Liver (tissue), 9 donors: ENCODE data around the gene NR4A3. TPM values are rescaled to one million over a fixed set of nuclear protein-coding genes. Genes with fewer than 3 reads are reported as not detected.

Experiments
- DNase-seq: peaks from one replicate; pipeline ENCODE4 v3.0.0-alpha.2; 2017; ENCODE audit warnings: low spot score
- H3K27ac ChIP-seq, 2 donors: one replicate each; pipeline ENCODE4 v1.7.0; 2013; ENCODE audit warnings: inconsistent platforms in 2 of 2, low read length in 2 of 2, control low read depth in 1 of 2, low read depth in 1 of 2, mild to moderate bottlenecking in 1 of 2
- H3K27me3 ChIP-seq, 4 donors: one replicate each; pipeline versions ENCODE4 v1.6.1 to v1.7.0; 2013; ENCODE audit warnings: low read length in 3 of 4, inconsistent platforms in 1 of 4, mild to moderate bottlenecking in 1 of 4, moderate library complexity in 1 of 4; ENCODE audit not compliant: control insufficient read depth in 4 of 4, insufficient read depth in 4 of 4
- H3K36me3 ChIP-seq, 4 donors: one replicate each; pipeline versions ENCODE4 v1.6.1 to v1.7.0; 2013; ENCODE audit warnings: low read length in 3 of 4, mild to moderate bottlenecking in 3 of 4, low read depth in 1 of 4, moderate library complexity in 1 of 4; ENCODE audit not compliant: control insufficient read depth in 4 of 4, insufficient read depth in 3 of 4
- H3K4me1 ChIP-seq, 4 donors: one replicate each; pipeline versions ENCODE4 v1.6.1 to v1.7.0; 2013; ENCODE audit warnings: low read length in 3 of 4, mild to moderate bottlenecking in 3 of 4, moderate library complexity in 1 of 4; ENCODE audit not compliant: control insufficient read depth in 4 of 4, insufficient read depth in 4 of 4
- H3K4me3 ChIP-seq, 3 donors: one replicate each; pipeline versions ENCODE4 v1.6.1 to v1.7.0; 2013; ENCODE audit warnings: low read length in 3 of 3, control low read depth in 1 of 3, low read depth in 1 of 3, mild to moderate bottlenecking in 1 of 3
- H3K9ac ChIP-seq, 2 donors: one replicate each; pipeline ENCODE4 v1.7.0; 2013; ENCODE audit warnings: low read length in 2 of 2, mild to moderate bottlenecking in 2 of 2, moderate library complexity in 2 of 2, control low read depth in 1 of 2, low read depth in 1 of 2
- H3K9me3 ChIP-seq, 4 donors: one replicate each; pipeline versions ENCODE4 v1.6.1 to v1.7.0; 2013; ENCODE audit warnings: low read length in 3 of 4; ENCODE audit not compliant: control insufficient read depth in 4 of 4
- EGR1 ChIP-seq, 2 donors: IDR thresholded peaks; 2 replicates each; pipeline ENCODE4 v1.6.1; 2016 to 2018; ENCODE audit warnings: antibody characterized with exemption in 2 of 2, low read depth in 2 of 2
- FOXA1 ChIP-seq: IDR thresholded peaks from 2 replicates; pipeline ENCODE4 v1.6.1; 2016; ENCODE audit warnings: antibody characterized with exemption
- FOXA2 ChIP-seq: IDR thresholded peaks from 2 replicates; pipeline ENCODE4 v1.6.1; 2016; ENCODE audit warnings: antibody characterized with exemption
- GABPA ChIP-seq, 2 donors: IDR thresholded peaks in 1 of 2; conservative IDR thresholded peaks in 1 of 2; 2 replicates each; pipeline ENCODE4 v1.6.1; 2016; ENCODE audit warnings: antibody characterized with exemption in 2 of 2, mild to moderate bottlenecking in 1 of 2, moderate library complexity in 1 of 2
- HNF4A ChIP-seq, 2 donors: conservative IDR thresholded peaks; 2 replicates each; pipeline ENCODE4 v1.6.1; 2016; ENCODE audit warnings: antibody characterized with exemption in 2 of 2, mild to moderate bottlenecking in 2 of 2
- HNF4G ChIP-seq: IDR thresholded peaks from 2 replicates; pipeline ENCODE4 v1.6.1; 2016; ENCODE audit warnings: antibody characterized with exemption
- JUND ChIP-seq, 2 donors: IDR thresholded peaks; 2 replicates each; pipeline ENCODE4 v1.6.1; 2016; ENCODE audit warnings: antibody characterized with exemption in 2 of 2
- NR2F2 ChIP-seq: IDR thresholded peaks from 2 replicates; pipeline ENCODE4 v1.6.1; 2016; ENCODE audit warnings: antibody characterized with exemption
- RAD21 ChIP-seq, 2 donors: IDR thresholded peaks; 2 replicates each; pipeline ENCODE4 v1.6.1; 2016; ENCODE audit warnings: antibody characterized with exemption in 2 of 2, mild to moderate bottlenecking in 2 of 2
- RXRA ChIP-seq, 2 donors: IDR thresholded peaks; 2 replicates each; pipeline ENCODE4 v1.6.1; 2017 to 2018; ENCODE audit warnings: antibody characterized with exemption in 2 of 2, mild to moderate bottlenecking in 1 of 2
- SP1 ChIP-seq: IDR thresholded peaks from 2 replicates; pipeline ENCODE4 v1.6.1; 2018; ENCODE audit warnings: antibody characterized with exemption, mild to moderate bottlenecking
- TAF1 ChIP-seq: conservative IDR thresholded peaks from 2 replicates; pipeline ENCODE4 v1.6.1; 2016; ENCODE audit warnings: antibody characterized with exemption, mild to moderate bottlenecking
- YY1 ChIP-seq: IDR thresholded peaks from 2 replicates; pipeline ENCODE4 v1.6.1; 2016; ENCODE audit warnings: antibody characterized with exemption, mild to moderate bottlenecking
- WGBS: extraction: QIAGEN DNeasy Blood & Tissue Kit; methylation state at CpG from one replicate; pipeline ENCODE4 v1.1.7; 2013; 5-methylcytosine and 5-hydroxymethylcytosine counted together
- polyA plus RNA-seq, 2 donors: library from polyadenylated mRNA; stranded (reverse) in 1 of 2; unstranded in 1 of 2; fragments of 200-250 nt in 1 of 2; fragments of >200 nt in 1 of 2; fragmentation: Nextera tagmentation in 1 of 2; extraction: Ambion mirVana in 1 of 2; gene quantifications; one replicate each; pipeline versions ENCODE4 v1.2.1 to v1.2.3, GENCODE V29; 2013 to 2015
- total RNA-seq, 2 donors: library from RNA; depleted of rRNA; stranded (reverse); fragments of >200 nt; gene quantifications; one replicate each; pipeline ENCODE4 v1.2.3, GENCODE V29; 2014
- TF ChIP-seq, protein P1 (sequence below): IDR thresholded peaks from 2 replicates; pipeline ENCODE4 v1.6.1; 2016; ENCODE audit warnings: antibody characterized with exemption
- TF ChIP-seq, protein P2 (sequence below): IDR thresholded peaks from 2 replicates; pipeline ENCODE4 v1.6.1; 2016; ENCODE audit warnings: antibody characterized with exemption, mild to moderate bottlenecking
- TF ChIP-seq, protein P3 (sequence below): fragments of 150-350 bp; IDR thresholded peaks from 2 replicates; pipeline ENCODE4 v1.5.1; 2017; ENCODE audit warnings: improper control_type of control experiment, low read depth, low read length; ENCODE audit not compliant: missing input control
- TF ChIP-seq, protein P4 (sequence below): IDR thresholded peaks from 2 replicates; pipeline ENCODE4 v1.6.1; 2016; ENCODE audit warnings: antibody characterized with exemption
- TF ChIP-seq, protein P5 (sequence below): IDR thresholded peaks from 2 replicates; pipeline ENCODE4 v1.6.1; 2016; ENCODE audit warnings: antibody characterized with exemption
- donor health status: healthy.
- donor health status: healthy.
- donor health status: healthy.
- donor health status: healthy.
- donor health status: healthy.

Gene NR4A3
- total and polyA plus RNA-seq, 4 donors = 0.02 to 0.14 (median 0.09) TPM

DNA sequence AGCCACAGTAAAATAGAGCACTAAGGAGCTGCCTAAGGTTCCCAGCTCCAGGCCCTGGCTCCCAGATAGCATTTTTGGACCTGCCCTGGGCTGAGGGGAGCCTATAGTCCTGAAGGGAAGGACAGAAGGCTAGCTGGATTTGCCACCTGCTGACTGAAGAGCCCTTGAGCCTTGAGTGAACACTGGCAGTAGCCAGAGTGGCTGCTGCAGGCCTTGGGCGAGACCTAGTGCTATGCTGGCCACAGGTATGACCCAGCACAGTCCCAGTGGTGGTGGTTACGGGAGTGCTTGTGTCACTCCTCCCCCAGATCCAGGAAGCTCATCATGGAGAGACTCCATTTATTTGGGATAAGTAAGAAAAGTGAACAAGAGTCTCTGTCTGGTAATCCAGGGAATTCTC is 74.4 kb downstream of the NR4A3 start (continued):
- TF ChIP-seq, protein P1, sequence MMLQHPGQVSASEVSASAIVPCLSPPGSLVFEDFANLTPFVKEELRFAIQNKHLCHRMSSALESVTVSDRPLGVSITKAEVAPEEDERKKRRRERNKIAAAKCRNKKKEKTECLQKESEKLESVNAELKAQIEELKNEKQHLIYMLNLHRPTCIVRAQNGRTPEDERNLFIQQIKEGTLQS = no peak
- no peak for TF ChIP-seq HNF4A (conservative IDR thresholded peaks at IDR 0.05)
- no peak for TF ChIP-seq TAF1

DNA sequence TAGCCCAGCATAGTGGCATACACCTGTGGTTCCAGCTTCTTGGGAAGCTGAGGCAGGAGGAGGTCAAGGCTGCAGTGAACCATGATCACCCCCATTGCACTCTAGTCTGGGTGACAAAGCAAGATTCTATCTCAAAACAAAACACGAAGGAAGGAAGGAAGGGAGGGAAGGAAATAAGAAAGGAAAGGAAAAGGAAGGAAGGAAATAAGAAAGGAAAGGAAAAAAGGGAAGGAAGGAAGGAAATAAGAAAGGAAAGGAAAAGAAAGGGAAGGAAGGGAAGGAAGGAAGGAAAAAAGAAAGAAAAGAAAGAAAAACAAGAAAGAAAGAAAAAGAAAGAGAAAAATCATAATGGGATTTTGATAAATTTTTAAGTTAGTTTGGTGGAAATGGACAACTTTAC is 81.7 kb downstream of the NR4A3 start:
- H3K36me3 ChIP-seq = no peaks in the 10 kb centered on the region
- DNase-seq = no peak
- H3K9ac ChIP-seq = no peak overlapping the region
- 85% methylated on average over 1 of the region's 1 CpG for WGBS
- H3K9me3 ChIP-seq = no peaks in the 10 kb centered on the region
- H3K4me1 ChIP-seq = peaks cover 2 to 12% (median 10%) of the 10 kb centered on the region in 4 donors
- no peak overlapping the region for H3K4me3 ChIP-seq
- H3K27ac ChIP-seq = no peak overlapping the region
- TF ChIP-seq FOXA1 = no peak
- TF ChIP-seq, protein P2, sequence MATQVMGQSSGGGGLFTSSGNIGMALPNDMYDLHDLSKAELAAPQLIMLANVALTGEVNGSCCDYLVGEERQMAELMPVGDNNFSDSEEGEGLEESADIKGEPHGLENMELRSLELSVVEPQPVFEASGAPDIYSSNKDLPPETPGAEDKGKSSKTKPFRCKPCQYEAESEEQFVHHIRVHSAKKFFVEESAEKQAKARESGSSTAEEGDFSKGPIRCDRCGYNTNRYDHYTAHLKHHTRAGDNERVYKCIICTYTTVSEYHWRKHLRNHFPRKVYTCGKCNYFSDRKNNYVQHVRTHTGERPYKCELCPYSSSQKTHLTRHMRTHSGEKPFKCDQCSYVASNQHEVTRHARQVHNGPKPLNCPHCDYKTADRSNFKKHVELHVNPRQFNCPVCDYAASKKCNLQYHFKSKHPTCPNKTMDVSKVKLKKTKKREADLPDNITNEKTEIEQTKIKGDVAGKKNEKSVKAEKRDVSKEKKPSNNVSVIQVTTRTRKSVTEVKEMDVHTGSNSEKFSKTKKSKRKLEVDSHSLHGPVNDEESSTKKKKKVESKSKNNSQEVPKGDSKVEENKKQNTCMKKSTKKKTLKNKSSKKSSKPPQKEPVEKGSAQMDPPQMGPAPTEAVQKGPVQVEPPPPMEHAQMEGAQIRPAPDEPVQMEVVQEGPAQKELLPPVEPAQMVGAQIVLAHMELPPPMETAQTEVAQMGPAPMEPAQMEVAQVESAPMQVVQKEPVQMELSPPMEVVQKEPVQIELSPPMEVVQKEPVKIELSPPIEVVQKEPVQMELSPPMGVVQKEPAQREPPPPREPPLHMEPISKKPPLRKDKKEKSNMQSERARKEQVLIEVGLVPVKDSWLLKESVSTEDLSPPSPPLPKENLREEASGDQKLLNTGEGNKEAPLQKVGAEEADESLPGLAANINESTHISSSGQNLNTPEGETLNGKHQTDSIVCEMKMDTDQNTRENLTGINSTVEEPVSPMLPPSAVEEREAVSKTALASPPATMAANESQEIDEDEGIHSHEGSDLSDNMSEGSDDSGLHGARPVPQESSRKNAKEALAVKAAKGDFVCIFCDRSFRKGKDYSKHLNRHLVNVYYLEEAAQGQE = no peak
- no peak for TF ChIP-seq GABPA (IDR thresholded peaks at IDR 0.05 in 1 of 2, conservative IDR thresholded peaks at IDR 0.05 in 1 of 2)
- TF ChIP-seq JUND (IDR thresholded peaks at IDR 0.05) = no peak
- TF ChIP-seq SP1 = no peak
- TF ChIP-seq FOXA2 = no peak
- no peak for TF ChIP-seq HNF4A (conservative IDR thresholded peaks at IDR 0.05)
- TF ChIP-seq, protein P3, sequence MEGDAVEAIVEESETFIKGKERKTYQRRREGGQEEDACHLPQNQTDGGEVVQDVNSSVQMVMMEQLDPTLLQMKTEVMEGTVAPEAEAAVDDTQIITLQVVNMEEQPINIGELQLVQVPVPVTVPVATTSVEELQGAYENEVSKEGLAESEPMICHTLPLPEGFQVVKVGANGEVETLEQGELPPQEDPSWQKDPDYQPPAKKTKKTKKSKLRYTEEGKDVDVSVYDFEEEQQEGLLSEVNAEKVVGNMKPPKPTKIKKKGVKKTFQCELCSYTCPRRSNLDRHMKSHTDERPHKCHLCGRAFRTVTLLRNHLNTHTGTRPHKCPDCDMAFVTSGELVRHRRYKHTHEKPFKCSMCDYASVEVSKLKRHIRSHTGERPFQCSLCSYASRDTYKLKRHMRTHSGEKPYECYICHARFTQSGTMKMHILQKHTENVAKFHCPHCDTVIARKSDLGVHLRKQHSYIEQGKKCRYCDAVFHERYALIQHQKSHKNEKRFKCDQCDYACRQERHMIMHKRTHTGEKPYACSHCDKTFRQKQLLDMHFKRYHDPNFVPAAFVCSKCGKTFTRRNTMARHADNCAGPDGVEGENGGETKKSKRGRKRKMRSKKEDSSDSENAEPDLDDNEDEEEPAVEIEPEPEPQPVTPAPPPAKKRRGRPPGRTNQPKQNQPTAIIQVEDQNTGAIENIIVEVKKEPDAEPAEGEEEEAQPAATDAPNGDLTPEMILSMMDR = no peak
- no peak for TF ChIP-seq YY1
- TF ChIP-seq EGR1 (IDR thresholded peaks at IDR 0.05; ENCODE audit: low read depth in 2 of 2) = no peak
- TF ChIP-seq, protein P4, sequence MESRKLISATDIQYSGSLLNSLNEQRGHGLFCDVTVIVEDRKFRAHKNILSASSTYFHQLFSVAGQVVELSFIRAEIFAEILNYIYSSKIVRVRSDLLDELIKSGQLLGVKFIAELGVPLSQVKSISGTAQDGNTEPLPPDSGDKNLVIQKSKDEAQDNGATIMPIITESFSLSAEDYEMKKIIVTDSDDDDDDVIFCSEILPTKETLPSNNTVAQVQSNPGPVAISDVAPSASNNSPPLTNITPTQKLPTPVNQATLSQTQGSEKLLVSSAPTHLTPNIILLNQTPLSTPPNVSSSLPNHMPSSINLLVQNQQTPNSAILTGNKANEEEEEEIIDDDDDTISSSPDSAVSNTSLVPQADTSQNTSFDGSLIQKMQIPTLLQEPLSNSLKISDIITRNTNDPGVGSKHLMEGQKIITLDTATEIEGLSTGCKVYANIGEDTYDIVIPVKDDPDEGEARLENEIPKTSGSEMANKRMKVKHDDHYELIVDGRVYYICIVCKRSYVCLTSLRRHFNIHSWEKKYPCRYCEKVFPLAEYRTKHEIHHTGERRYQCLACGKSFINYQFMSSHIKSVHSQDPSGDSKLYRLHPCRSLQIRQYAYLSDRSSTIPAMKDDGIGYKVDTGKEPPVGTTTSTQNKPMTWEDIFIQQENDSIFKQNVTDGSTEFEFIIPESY = no peak
- no peak for TF ChIP-seq RXRA (IDR thresholded peaks at IDR 0.05)
- TF ChIP-seq NR2F2 = no peak
- TF ChIP-seq RAD21 (IDR thresholded peaks at IDR 0.05) = no peak
- TF ChIP-seq HNF4G = no peak
- TF ChIP-seq, protein P1 = no peak
- TF ChIP-seq TAF1 = no peak
- TF ChIP-seq, protein P5, sequence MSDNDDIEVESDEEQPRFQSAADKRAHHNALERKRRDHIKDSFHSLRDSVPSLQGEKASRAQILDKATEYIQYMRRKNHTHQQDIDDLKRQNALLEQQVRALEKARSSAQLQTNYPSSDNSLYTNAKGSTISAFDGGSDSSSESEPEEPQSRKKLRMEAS = no peak
- no peaks in the 10 kb centered on the region for H3K27me3 ChIP-seq
